Glomerular endothelial cell (primary cell): ENCODE data around the gene NOS1AP. TPM values are rescaled to one million over a fixed set of nuclear protein-coding genes. Genes with fewer than 3 reads are reported as not detected.

Experiments used
- DNase-seq: peaks from one replicate; pipeline ENCODE4 v3.0.0-alpha.2; 2011; ENCODE audit warnings: low read depth, low spot score; ENCODE audit errors: extremely low read depth
- total RNA-seq: library from RNA; depleted of rRNA; stranded (reverse); fragments of >200 nt; gene quantifications from 2 replicates; pipeline ENCODE4 v1.2.3, GENCODE V29; 2015

Gene NOS1AP
- total RNA-seq, 1 donor from 2014 or later, result 2.0 TPM

DNA sequence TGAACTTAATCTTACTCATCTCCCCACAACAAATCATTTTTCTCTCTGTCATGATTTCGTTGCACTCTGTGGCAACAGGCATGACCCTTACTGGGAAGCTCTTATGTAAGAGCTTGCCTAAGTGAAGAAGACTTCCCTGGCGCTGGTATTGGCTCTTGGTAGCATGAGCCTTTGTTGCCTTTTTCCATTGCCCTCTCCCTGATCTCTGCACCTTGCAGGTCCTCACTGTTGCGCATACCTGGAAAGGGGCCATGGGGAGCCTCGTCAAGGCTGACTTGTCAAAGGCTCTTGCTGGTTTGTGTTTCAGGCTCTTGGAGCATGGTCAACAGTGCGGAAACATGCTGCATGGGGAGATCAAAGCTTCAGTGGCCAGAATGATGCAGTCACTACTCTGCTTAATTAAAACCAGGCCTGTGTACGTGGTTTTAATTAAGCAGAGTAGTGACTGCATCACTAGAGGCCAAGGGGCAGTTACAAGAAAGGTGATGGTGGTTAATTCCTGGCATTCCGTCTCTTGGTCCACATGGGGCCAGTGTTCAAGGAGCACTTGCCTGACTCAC lies 165.8 kb downstream of the NOS1AP start:
- no peak for DNase-seq

- DNase-seq, result no peak
Observed at GRCh38 chr1:162236201-162236600, 166.7 kb downstream of the NOS1AP start.

DNA sequence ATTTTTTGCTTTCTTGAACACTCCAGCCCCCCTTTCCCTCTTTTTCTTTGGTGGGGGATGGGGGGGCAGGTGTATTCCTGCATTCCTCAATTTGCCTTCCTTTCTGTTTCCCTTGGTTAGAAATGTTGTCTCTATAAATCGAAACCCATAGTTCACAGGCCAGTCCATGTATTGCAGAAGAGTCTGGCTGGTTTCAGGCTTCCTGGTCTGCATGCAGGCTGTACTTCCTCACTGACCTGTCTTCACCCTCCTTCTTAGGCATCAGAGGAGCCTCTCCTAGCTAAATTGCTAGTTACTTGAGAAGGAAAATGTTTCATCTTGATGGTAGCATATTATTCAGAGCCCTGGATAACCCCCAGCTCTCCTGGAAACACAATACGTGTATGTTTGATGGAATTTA lies 167.1 kb downstream of the NOS1AP start:
- DNase-seq, result no peak

DNA sequence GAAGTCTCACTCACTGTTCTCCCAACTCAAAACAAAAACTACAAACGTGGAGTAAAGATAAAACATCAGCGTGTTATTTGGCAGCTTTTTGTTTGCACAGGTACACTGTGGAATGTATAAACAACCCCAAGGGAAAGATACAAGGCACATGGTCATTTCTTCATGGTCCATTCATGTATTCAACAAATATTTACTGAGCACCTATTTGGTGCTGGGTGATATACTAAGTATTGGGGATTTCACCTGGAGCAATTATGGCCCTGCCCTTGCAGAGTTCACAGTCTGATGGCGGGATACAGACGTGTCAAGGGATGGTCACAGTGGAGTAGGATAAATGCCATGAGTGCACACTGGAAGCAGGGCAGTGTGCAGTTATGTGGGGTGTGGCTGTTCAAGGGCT lies 171.1 kb downstream of the NOS1AP start:
- DNase-seq, result no peak

DNA sequence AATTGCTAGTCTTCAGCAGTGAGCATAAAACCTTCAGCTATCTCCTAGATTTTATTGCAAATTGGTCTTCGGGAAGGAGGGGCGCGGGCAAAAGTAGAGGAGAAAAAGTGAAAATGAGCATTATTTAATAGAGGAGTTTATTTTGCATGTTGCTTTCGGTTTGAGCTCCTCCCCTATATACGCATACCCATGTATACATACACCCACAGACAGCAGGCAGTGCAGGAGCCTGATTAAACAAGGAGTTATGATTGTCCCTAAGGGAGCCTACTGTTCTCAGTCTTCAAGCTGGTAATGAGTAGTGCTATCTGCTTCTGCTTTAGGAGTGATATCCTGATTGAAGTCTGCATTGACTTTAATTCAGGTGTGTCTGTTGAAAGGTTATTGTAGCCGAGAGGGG lies 173.3 kb downstream of the NOS1AP start:
- DNase-seq, result no peak

DNA sequence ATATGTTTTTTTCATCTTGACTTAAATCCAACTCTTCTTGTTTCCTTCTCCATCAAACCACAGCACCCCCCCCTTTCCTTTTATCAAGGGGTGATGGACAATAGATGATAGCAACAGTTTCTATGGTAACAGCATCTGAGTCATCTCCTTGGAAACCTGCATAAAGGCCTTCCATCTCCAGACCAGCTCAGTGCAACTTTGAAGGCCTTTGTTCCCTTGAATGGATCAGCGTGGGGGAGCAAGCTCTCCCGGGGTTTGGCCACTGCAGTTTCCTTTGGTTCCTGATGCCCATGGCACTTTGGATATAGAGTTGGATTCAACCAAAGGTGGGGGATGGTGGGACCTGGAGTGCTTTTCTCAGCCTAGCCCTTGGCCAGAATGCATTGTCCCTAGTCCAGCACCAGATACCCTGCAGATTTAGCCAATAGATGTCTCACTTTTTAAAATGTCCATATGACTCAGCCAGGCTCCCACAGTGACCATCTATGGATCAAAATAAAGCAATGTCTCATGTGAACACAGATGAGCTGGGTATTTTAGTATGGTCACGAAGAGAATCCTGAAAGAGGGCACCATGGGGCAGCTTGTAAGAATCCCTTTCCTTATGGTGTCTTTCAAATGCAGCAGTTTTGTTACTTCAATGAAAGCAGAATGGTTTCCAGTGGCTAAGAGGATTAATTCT lies 179.5 kb downstream of the NOS1AP start:
- no peak for DNase-seq

DNA sequence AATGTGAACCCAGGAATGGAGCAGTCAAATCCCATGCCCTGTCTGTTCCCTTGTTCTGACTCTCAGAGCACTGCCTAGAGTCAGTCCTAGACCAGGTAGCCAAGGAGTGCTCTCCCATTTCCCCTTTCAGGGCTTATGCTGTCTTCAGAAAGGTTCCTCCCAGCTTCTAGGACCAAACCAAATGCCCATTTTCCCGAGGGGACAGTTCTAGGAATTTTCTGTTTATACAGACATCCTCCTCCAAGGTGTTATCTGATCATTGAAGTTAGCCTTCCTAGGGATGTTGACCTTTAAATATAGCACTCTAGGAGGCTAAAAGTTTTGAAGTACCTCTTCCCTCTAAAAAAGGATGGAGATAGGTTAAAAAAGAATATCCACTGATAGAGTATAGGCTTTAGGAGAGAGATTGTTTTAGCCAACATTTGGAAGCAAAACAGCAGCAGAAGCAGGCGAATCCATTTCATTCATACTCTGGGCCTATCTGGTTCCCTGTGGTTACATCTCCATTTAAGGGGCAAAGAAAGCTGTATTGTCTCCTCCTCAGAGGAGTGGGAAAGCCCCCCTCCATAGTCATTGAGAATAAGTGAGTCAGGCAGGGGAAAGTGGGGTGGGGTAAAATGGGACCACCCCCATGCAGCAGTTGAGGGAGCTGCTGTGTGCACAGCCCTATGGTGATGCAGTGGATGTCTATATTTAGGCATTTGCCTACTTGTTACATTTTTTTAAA lies 180.7 kb downstream of the NOS1AP start:
- DNase-seq, result no peak

- no peak for DNase-seq
Observed at GRCh38 chr1:162251102-162251501, 181.6 kb downstream of the NOS1AP start.

DNA sequence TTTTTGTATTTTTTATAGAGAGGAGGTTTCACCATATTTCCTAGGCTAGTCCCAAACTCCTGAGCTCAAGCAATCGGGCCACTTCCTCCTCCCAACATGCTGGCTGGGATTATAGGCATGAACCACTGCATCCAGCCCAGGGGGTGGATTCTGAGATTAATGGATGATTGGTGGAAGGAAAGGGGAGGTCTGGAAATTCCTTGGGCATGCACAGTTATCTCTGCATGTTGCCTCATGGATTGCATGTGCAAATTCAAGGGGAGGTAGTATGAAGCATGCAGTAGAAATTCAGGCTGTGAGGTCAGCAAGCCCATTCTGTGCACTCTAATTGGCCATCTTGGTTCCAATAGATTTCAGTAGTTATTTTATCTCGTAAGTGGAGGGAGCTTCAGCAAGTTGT lies 182.7 kb downstream of the NOS1AP start:
- DNase-seq, result no peak

GRCh38 chr1:162253790-162254189 lies 184.3 kb downstream of the NOS1AP start:
- DNase-seq, result no peak

DNA sequence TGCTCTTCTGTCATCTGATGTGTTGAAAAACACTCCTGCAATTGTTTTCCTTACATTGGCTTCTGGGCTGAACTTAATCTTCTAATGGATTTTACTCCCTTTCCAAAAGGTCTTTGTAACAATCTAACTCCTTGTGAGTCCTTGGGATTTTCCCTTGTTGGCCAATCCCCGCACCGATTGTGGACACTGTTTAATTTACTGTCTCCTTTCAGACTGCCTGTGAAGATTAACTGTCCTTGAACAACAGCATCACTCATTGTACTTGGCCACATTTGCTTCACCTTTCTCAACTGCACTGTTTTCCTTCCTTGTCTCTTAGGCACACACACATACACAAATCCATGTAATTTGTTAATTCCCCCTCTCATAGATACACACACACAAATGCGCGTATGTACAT lies 186.8 kb downstream of the NOS1AP start:
- no peak for DNase-seq

- no peak for DNase-seq
Observed at GRCh38 chr1:162258394-162258793, 188.9 kb downstream of the NOS1AP start.

DNA sequence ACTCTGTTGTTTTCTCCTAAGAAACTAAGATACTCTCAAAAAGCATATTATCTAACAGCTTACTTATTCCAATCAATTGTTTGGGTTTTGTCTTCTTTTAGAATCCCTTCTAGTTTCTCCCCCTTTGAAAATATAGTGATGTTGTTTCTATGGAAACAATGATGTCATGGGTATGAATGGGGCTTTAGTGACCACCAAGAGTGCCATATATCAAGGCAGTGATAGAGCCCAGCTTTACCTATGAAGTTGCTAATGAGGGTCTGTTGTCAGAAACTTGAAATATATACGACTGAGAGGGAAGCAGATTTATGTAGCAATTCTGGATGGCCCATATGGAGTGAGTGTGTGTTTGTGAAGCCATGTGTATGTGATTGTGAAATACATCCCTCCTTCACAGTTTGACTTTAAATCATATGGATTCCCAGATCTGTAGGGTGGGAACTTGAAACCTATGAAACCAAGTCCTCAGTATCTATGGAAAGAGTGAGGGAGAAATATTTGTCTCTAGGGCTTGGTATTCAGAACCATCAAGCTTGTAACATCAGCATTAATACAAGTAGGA lies 190.5 kb downstream of the NOS1AP start:
- no peak for DNase-seq

DNA sequence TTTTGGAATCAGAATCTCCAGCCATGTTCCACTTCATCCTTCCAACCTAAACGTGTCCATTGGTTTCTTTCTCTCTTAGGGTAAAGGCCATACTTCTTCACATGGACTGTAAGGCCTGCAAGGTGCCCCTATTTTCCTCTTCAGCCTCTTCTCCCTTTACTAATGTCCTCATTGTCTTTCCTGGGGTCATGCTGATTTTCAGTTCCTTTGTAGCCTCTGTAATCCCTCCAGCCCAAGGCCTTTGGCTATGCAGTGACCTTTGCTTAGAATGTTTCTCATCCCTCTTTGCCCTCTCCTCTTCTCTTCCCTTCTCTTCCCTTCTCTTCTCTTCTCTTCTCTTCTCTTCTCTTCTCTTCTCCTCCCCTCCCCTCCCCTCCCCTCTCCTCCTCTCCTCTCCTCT lies 194.6 kb downstream of the NOS1AP start:
- no peak for DNase-seq

- DNase-seq, result no peak
Observed at GRCh38 chr1:162265983-162266382, 196.5 kb downstream of the NOS1AP start.

- no peak for DNase-seq
Observed at GRCh38 chr1:162270016-162270770, 200.7 kb downstream of the NOS1AP start.

DNA sequence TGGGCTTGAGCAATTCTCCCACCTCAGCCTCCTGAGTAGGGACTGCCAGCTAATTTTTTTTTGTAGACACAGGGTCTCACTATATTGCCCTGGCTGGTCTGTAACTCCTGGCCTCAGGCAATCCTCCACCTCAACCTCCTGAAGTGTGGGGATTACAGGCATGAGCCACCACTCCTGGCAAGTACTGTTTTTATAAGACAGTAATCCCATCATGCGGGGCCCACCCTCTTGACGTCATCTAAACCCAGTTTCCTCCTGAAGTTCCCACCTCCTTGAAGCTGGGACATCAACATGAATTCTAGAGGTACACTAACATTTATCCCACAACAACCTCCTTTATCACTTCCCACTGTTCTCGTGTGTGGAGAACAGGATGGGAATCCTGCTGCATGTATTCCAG lies 202.5 kb downstream of the NOS1AP start:
- DNase-seq, result no peak

DNA sequence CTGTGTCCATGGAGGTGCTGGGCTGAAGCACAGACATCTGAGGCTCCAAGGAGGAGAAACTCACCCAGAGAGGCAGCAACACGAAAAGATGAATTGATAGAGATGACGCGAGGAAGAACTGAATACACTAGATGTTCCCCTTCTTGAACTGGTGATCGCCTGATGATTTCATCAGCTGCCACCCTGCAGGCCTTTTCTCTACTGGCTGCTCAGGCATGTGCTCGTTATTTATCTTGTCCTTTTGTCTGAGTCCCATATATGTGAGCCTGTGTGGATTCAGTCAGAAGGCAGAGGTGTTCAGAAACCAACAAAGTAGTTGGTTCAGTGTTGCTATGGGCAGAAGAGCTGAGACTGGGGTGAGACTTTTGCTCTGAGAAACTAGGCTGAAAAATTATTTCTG lies 202.9 kb downstream of the NOS1AP start:
- DNase-seq, result no peak

- DNase-seq, result no peak
Observed at GRCh38 chr1:162275622-162276175, 206.2 kb downstream of the NOS1AP start.

DNA sequence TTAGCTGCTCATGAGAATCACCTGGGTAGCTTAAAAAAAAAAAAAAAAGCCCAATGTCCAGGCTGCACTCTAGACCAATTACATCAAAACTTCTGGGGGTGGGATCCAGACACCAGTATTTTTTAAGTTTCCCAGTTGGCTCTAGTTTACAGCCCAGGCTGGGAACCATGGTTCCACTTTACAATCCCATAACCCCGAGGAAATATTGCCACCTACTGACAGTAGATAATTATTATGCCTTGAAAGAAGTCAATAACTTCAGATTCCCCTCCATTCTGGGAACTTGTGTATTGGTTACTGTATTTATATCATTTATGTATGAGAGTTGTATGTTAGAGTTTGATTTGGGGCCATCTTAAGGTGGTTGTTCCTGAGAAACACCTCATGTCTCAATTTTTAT lies 207.0 kb downstream of the NOS1AP start:
- DNase-seq, result peak; percentile 23

GRCh38 chr1:162279136-162279498 lies 209.6 kb downstream of the NOS1AP start:
- no peak for DNase-seq
